SK-N-SH (cell line): ENCODE results near the gene SSNA1. TPM values are rescaled to one million over a fixed set of nuclear protein-coding genes. Genes with fewer than 3 reads are reported as not detected.

Experiments
- CTCF ChIA-PET: fragments of 300-600, 350-600 bp; formaldehyde crosslinking; extraction: SDS; loops from one replicate; lab custom pipeline; 2021; lab: Yijun Ruan, JAX
- POLR2A ChIA-PET: fragments of 350-600 bp; sonication (Branson Sonifier 250); formaldehyde crosslinking; extraction: SDS; loops from one replicate; lab custom pipeline; 2020; ENCODE audit warnings: antibody characterized with exemption, inconsistent platforms; lab: Yijun Ruan, JAX
- DNase-seq: peaks from one replicate; pipeline ENCODE4 v3.0.0; 2012
- H2AFZ ChIP-seq: fragments of 200-600 bp; sonication (generic); 2 replicates; pipeline ENCODE4 v1.8.1; 2016; ENCODE audit warnings: antibody characterized with exemption, mild to moderate bottlenecking, low read depth
- H3F3A ChIP-seq: fragments of 200-600 bp; sonication (generic); replicated peaks from 2 replicates; pipeline ENCODE3; 2016; ENCODE audit warnings: antibody characterized with exemption, mild to moderate bottlenecking; ENCODE audit not compliant: insufficient read depth
- H3K27ac ChIP-seq, 2 experiments: fragments of 200-500 bp in 1 of 2; fragments of 200-600 bp in 1 of 2; sonication (Bioruptor generic) in 1 of 2; sonication (generic), shearing (Covaris generic) in 1 of 2; 2 replicates each; pipeline versions ENCODE4 v1.5.1 to v1.6.1; 2014 to 2016; ENCODE audit warnings: low read depth in 2 of 2, inconsistent platforms in 1 of 2, low read length in 1 of 2, mild to moderate bottlenecking in 1 of 2, mixed read lengths in 1 of 2
- H3K27me3 ChIP-seq: fragments of 200-600 bp; sonication (generic), shearing (Covaris generic); 2 replicates; pipeline ENCODE4 v1.6.1; 2016; ENCODE audit warnings: mixed run types; ENCODE audit not compliant: insufficient read depth
- H3K36me3 ChIP-seq, 2 experiments: fragments of 200-500 bp in 1 of 2; fragments of 200-600 bp in 1 of 2; sonication (Bioruptor generic) in 1 of 2; sonication (generic) in 1 of 2; replicated peaks in 1 of 2; 2 replicates each; pipeline versions ENCODE3 to v1.5.1; 2014 to 2016; ENCODE audit warnings: low read length in 1 of 2, mild to moderate bottlenecking in 1 of 2; ENCODE audit not compliant: insufficient read depth in 2 of 2, control insufficient read depth in 1 of 2
- H3K4me1 ChIP-seq, 2 experiments: fragments of 200-500 bp in 1 of 2; fragments of 200-600 bp in 1 of 2; sonication (Bioruptor generic) in 1 of 2; sonication (generic), shearing (Covaris generic) in 1 of 2; 2 replicates each; pipeline versions ENCODE4 v1.5.1 to v1.6.1; 2014 to 2016; ENCODE audit warnings: low read depth in 1 of 2, low read length in 1 of 2, mixed run types in 1 of 2; ENCODE audit not compliant: insufficient read depth in 2 of 2, control insufficient read depth in 1 of 2
- H3K4me2 ChIP-seq: fragments of 200-600 bp; sonication (generic), shearing (Covaris generic); 2 replicates; pipeline ENCODE4 v1.6.1; 2017; ENCODE audit warnings: mixed run types
- H3K4me3 ChIP-seq, 2 experiments: fragments of 200-500 bp in 1 of 2; fragments of 200-600 bp in 1 of 2; sonication (Bioruptor generic) in 1 of 2; sonication (generic), shearing (Covaris generic) in 1 of 2; 2 replicates each; pipeline versions ENCODE4 v1.5.1 to v1.8.1; 2014 to 2016; ENCODE audit warnings: low read depth in 2 of 2, inconsistent platforms in 1 of 2, low read length in 1 of 2, mild to moderate bottlenecking in 1 of 2, mixed read lengths in 1 of 2, moderate library complexity in 1 of 2
- H3K79me2 ChIP-seq: fragments of 200-600 bp; sonication (generic); 2 replicates; pipeline ENCODE4 v1.8.1; 2017; ENCODE audit warnings: mild to moderate bottlenecking; ENCODE audit not compliant: insufficient read depth
- H3K9ac ChIP-seq: fragments of 200-600 bp; sonication (generic); 2 replicates; pipeline ENCODE4 v1.6.1; 2017; ENCODE audit warnings: mixed run types
- H3K9me2 ChIP-seq: fragments of 200-600 bp; sonication (generic); 2 replicates; pipeline ENCODE4 v1.6.1; 2017; ENCODE audit warnings: mixed run types
- H3K9me3 ChIP-seq: fragments of 200-600 bp; sonication (generic); 2 replicates; pipeline ENCODE4 v1.6.1; 2017; ENCODE audit warnings: mixed run types, mild to moderate bottlenecking, moderate library complexity
- H4K20me1 ChIP-seq: fragments of 200-600 bp; sonication (generic); 2 replicates; pipeline ENCODE4 v1.6.1; 2017; ENCODE audit warnings: mild to moderate bottlenecking, mixed run types; ENCODE audit not compliant: insufficient read depth
- CHD2 ChIP-seq: fragments of 150-350 bp; IDR thresholded peaks from 2 replicates; pipeline ENCODE4 v1.6.1; 2018; ENCODE audit warnings: low read length; ENCODE audit not compliant: partially characterized antibody
- ELF1 ChIP-seq: IDR thresholded peaks from 2 replicates; pipeline ENCODE4 v1.4.0; 2012
- EP300 ChIP-seq, 2 experiments: IDR thresholded peaks; 2 replicates each; pipeline versions ENCODE4 v1.4.0 to v1.6.1; 2012; ENCODE audit warnings: borderline replicate concordance in 1 of 2, low read depth in 1 of 2, low read length in 1 of 2
- EZH2phosphoT487 ChIP-seq: fragments of 200-600 bp; sonication (generic); IDR thresholded peaks from 2 replicates; pipeline ENCODE4 v1.6.1; 2017; ENCODE audit warnings: low read depth, mixed run types, mild to moderate bottlenecking, antibody characterized with exemption, moderate library complexity, borderline replicate concordance
- FOXJ3 ChIP-seq: sonication (generic); formaldehyde crosslinking; IDR thresholded peaks from 2 replicates; pipeline ENCODE4 v1.5.1; 2020; ENCODE audit warnings: mild to moderate bottlenecking, missing genetic modification reagents
- GABPA ChIP-seq: IDR thresholded peaks from 2 replicates; pipeline ENCODE4 v1.4.0; 2012; ENCODE audit warnings: low read depth, mild to moderate bottlenecking
- GATA2 ChIP-seq: sonication (generic); formaldehyde crosslinking; IDR thresholded peaks from 2 replicates; pipeline ENCODE4 v1.5.0; 2020; ENCODE audit warnings: mild to moderate bottlenecking, missing genetic modification reagents
- JUND ChIP-seq: IDR thresholded peaks from 2 replicates; pipeline ENCODE4 v1.4.0; 2012
- MXI1 ChIP-seq: IDR thresholded peaks from 2 replicates; pipeline ENCODE4 v1.6.1; 2012; ENCODE audit warnings: mild to moderate bottlenecking, low read depth, low read length, improper control_type of control experiment
- NFIC ChIP-seq: IDR thresholded peaks from 2 replicates; pipeline ENCODE4 v1.4.0; 2012; ENCODE audit warnings: borderline replicate concordance
- NRF1 ChIP-seq: IDR thresholded peaks from 2 replicates; pipeline ENCODE4 v1.6.1; 2012; ENCODE audit warnings: low read depth, mild to moderate bottlenecking, low read length
- RCOR1 ChIP-seq: fragments of 150-350 bp; IDR thresholded peaks from 2 replicates; pipeline ENCODE4 v1.6.1; 2017; ENCODE audit warnings: antibody characterized with exemption, low read length
- RFX5 ChIP-seq: IDR thresholded peaks from 2 replicates; pipeline ENCODE4 v1.6.1; 2012; ENCODE audit warnings: mild to moderate bottlenecking, improper control_type of control experiment, low read length
- SIN3A ChIP-seq: IDR thresholded peaks from 2 replicates; pipeline ENCODE4 v1.6.1; 2012; ENCODE audit warnings: low read depth, mild to moderate bottlenecking, low read length, moderate library complexity, borderline replicate concordance
- TAF1 ChIP-seq: IDR thresholded peaks from 2 replicates; pipeline ENCODE4 v1.6.1; 2012; ENCODE audit warnings: low read depth, mild to moderate bottlenecking, low read length, moderate library complexity, borderline replicate concordance
- TCF12 ChIP-seq: IDR thresholded peaks from 2 replicates; pipeline ENCODE4 v1.4.0; 2012
- TEAD4 ChIP-seq: IDR thresholded peaks from 2 replicates; pipeline ENCODE4 v1.4.0; 2012; ENCODE audit warnings: mild to moderate bottlenecking, borderline replicate concordance; ENCODE audit not compliant: insufficient read depth
- USF2 ChIP-seq: fragments of 150-350 bp; IDR thresholded peaks from 2 replicates; pipeline ENCODE4 v1.6.1; 2017; ENCODE audit warnings: antibody characterized with exemption, low read length, low read depth, borderline replicate concordance
- YY1 ChIP-seq: IDR thresholded peaks from 2 replicates; pipeline ENCODE4 v1.4.0; 2012; ENCODE audit warnings: low read depth, mild to moderate bottlenecking
- WGBS: methylation state at CpG from one replicate; pipeline ENCODE4 v1.1.6; 2017; ENCODE audit warnings: low lambda C conversion rate; 5-methylcytosine and 5-hydroxymethylcytosine counted together
- polyA plus RNA-seq, 3 experiments: library from polyadenylated mRNA; depleted of rRNA; stranded (reverse); fragments of >200 nt; gene quantifications; 2 replicates each; pipeline ENCODE4 v1.2.3, GENCODE V29; 2012
- TF ChIP-seq, protein P1 (sequence below): IDR thresholded peaks from 2 replicates; pipeline ENCODE4 v1.4.0; 2012; ENCODE audit warnings: low read depth, borderline replicate concordance
- TF ChIP-seq, protein P2 (sequence below): IDR thresholded peaks from 2 replicates; pipeline ENCODE4; 2012
- TF ChIP-seq, protein P3 (sequence below): fragments of 200-600 bp; sonication (generic); IDR thresholded peaks from 2 replicates; pipeline ENCODE4 v1.6.1; 2017; ENCODE audit warnings: antibody characterized with exemption, mild to moderate bottlenecking, moderate library complexity

Gene SSNA1
- polyA plus RNA-seq, 1 of the 3 experiments (the other 2 are of a cell fraction) = 124 TPM

DNA sequence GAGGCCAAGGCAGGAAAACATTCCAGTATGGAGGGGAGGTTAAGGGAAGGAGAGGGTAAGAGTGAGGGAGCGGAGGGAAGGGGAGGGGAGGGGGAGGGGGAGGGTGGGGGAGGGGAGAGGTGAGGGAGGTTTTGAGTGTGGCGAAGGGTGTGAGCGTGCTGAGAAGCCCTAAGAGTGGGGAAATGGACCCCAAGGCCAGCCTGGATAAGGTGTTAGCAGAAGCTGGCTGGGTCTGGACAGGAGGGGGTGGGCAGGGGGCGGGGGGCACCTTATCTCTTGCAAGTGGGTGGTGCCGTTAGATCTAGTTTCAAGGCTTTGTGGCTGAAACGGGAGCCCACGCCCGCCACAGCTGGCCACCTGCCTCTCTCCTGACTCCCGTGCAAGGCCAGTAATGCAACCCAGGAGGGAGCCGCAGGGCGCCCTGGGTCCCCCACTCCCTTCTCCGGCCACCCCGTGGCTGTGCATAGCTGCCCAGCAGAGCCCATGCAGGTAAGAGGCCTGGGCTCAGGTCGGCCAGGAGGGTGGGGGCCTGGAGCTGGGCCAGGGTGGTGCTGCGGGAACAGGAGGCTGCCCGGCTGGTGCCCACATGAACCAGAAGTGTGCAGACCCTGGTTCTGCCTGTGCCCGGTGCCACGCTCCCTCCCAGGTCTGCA, 39.5 kb downstream of the SSNA1 start:
- POLR2A ChIA-PET = interaction anchor here (1.0 to 1.5 kb wide), 6 partner anchors 23 to 121 kb away, joined by 3 to 8 read pairs (median 4); no protein-coding TSS in a partner anchor

GRCh38 chr9:137228506-137228967, 40.1 kb downstream of the SSNA1 start:
- Histone ChIP-seq H3K4me3 (no peak overlapping the region), H3K27ac (no peak overlapping the region), H2AFZ (no peak overlapping the region), H3K4me1 (peaks cover 0 to 48% of the 10 kb centered on the region in 2 experiments; a peak in 1 of 4 replicates), H3F3A (peaks cover 16% of the 10 kb centered on the region), H3K9ac (no peak overlapping the region), H3K4me2 (no peak overlapping the region), H3K36me3 (no peaks in the 10 kb centered on the region), H3K9me2 (no peaks in the 10 kb centered on the region), H3K27me3 (no peaks in the 10 kb centered on the region), H3K79me2 (no peaks in the 10 kb centered on the region), H3K9me3 (no peaks in the 10 kb centered on the region), H4K20me1 (no peaks in the 10 kb centered on the region)
- POLR2A ChIA-PET = no interaction called here
- CTCF ChIA-PET = interaction anchor here (0.6 to 7.7 kb wide), 22 partner anchors 8 to 314 kb away, joined by 3 to 95 read pairs (median 7); partner anchors contain the start of genes DPP7, NELFB, NPDC1 and SAPCD2
- 87% methylated on average over 3 of the region's 29 CpGs for WGBS
- DNase-seq = no peak
- no peak for TF ChIP-seq ELF1
- no peak for TF ChIP-seq JUND
- TF ChIP-seq GABPA = no peak
- no peak for TF ChIP-seq NFIC
- TF ChIP-seq TAF1 = no peak
- TF ChIP-seq EZH2phosphoT487 = no peak
- TF ChIP-seq USF2 = no peak
- TF ChIP-seq TCF12 = no peak
- no peak for TF ChIP-seq RFX5
- TF ChIP-seq, protein P1, sequence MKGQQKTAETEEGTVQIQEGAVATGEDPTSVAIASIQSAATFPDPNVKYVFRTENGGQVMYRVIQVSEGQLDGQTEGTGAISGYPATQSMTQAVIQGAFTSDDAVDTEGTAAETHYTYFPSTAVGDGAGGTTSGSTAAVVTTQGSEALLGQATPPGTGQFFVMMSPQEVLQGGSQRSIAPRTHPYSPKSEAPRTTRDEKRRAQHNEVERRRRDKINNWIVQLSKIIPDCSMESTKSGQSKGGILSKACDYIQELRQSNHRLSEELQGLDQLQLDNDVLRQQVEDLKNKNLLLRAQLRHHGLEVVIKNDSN = no peak
- TF ChIP-seq SIN3A = no peak

More for the DNA sequence above, 39.5 kb downstream of the SSNA1 start:
- Histone ChIP-seq H3F3A (peaks cover 16% of the 10 kb centered on the region), H3K4me2 (no peak overlapping the region; the same call in 1 of the 2 replicates), H3K4me3 (no peak overlapping the region), H3K79me2 (no peaks in the 10 kb centered on the region), H3K36me3 (no peaks in the 10 kb centered on the region), H3K27ac (no peak overlapping the region), H3K4me1 (peaks cover 0 to 49% of the 10 kb centered on the region in 2 experiments; a peak in 1 of 4 replicates), H3K9ac (no peak overlapping the region), H4K20me1 (no peaks in the 10 kb centered on the region), H3K9me3 (no peaks in the 10 kb centered on the region), H2AFZ (no peak overlapping the region), H3K27me3 (no peaks in the 10 kb centered on the region), H3K9me2 (no peaks in the 10 kb centered on the region)
- CTCF ChIA-PET = interaction anchor here (0.6 to 7.7 kb wide), 40 partner anchors 9 to 314 kb away, joined by 3 to 95 read pairs (median 6); partner anchors contain the start of genes DPP7, MAN1B1, NELFB and NPDC1
- WGBS = 46% methylated on average over 3 of the region's 18 CpGs
- DNase-seq = no peak
- no peak for TF ChIP-seq TEAD4
- TF ChIP-seq NFIC = no peak
- no peak for TF ChIP-seq TCF12
- TF ChIP-seq, protein P1 = no peak
- TF ChIP-seq EP300 (IDR thresholded peaks at IDR 0.05; ENCODE audit: borderline replicate concordance in 1 of 2, low read depth in 1 of 2, low read length in 1 of 2) = no peak
- no peak for TF ChIP-seq JUND
- TF ChIP-seq GATA2 = no peak
- TF ChIP-seq CHD2 = no peak
- TF ChIP-seq, protein P2, sequence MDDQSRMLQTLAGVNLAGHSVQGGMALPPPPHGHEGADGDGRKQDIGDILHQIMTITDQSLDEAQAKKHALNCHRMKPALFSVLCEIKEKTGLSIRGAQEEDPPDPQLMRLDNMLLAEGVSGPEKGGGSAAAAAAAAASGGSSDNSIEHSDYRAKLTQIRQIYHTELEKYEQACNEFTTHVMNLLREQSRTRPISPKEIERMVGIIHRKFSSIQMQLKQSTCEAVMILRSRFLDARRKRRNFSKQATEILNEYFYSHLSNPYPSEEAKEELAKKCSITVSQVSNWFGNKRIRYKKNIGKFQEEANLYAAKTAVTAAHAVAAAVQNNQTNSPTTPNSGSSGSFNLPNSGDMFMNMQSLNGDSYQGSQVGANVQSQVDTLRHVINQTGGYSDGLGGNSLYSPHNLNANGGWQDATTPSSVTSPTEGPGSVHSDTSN = no peak
- no peak for TF ChIP-seq RFX5
- TF ChIP-seq FOXJ3 (CRISPR knock-in tag) = no peak
- TF ChIP-seq, protein P3, sequence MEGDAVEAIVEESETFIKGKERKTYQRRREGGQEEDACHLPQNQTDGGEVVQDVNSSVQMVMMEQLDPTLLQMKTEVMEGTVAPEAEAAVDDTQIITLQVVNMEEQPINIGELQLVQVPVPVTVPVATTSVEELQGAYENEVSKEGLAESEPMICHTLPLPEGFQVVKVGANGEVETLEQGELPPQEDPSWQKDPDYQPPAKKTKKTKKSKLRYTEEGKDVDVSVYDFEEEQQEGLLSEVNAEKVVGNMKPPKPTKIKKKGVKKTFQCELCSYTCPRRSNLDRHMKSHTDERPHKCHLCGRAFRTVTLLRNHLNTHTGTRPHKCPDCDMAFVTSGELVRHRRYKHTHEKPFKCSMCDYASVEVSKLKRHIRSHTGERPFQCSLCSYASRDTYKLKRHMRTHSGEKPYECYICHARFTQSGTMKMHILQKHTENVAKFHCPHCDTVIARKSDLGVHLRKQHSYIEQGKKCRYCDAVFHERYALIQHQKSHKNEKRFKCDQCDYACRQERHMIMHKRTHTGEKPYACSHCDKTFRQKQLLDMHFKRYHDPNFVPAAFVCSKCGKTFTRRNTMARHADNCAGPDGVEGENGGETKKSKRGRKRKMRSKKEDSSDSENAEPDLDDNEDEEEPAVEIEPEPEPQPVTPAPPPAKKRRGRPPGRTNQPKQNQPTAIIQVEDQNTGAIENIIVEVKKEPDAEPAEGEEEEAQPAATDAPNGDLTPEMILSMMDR = no peak
- no peak for TF ChIP-seq YY1
- no peak for TF ChIP-seq RCOR1
- no peak for TF ChIP-seq NRF1
- no peak for TF ChIP-seq MXI1
